IMR-90 (cell line): ENCODE data around the gene RTP5. TPM values are rescaled to one million over a fixed set of nuclear protein-coding genes. Genes with fewer than 3 reads are reported as not detected.

Experiments
- ATAC-seq: fragments of 200-7000 bp; cut with Tn5 transposase; 2 replicates; pipeline ENCODE4 v1.9.1; 2020; ENCODE audit warnings: low read depth, mild to moderate bottlenecking, moderate library complexity
- BruUV-seq: library from RNA; stranded (reverse); fragments of 400-500 nt; replicated peaks from 2 replicates; lab custom pipeline; 2021; lab: Mats Ljungman, UMichigan
- CTCF ChIA-PET: fragments of 300-600 bp; formaldehyde crosslinking; extraction: SDS; loops from one replicate; lab custom pipeline; 2021; ENCODE audit warnings: antibody characterized with exemption; lab: Yijun Ruan, JAX
- POLR2A ChIA-PET: fragments of 300-600 bp; sonication (Branson Sonifier 250); formaldehyde crosslinking; loops from one replicate; lab custom pipeline; 2022; ENCODE audit warnings: antibody characterized with exemption; ENCODE audit not compliant: unreplicated experiment; lab: Charles Lee
- DNase-seq: peaks from one replicate; pipeline ENCODE4 v3.0.0; 2013
- H2AFZ ChIP-seq: replicated peaks from 2 replicates; pipeline ENCODE3; 2013; ENCODE audit warnings: low read length, mild to moderate bottlenecking; ENCODE audit not compliant: poor library complexity
- H2AK5ac ChIP-seq: 2 replicates; pipeline ENCODE4 v1.6.1; 2013; ENCODE audit warnings: low read depth, low read length, inconsistent platforms
- H2AK9ac ChIP-seq: replicated peaks from 2 replicates; pipeline ENCODE3; 2013; ENCODE audit warnings: mild to moderate bottlenecking, low read depth, low read length, moderate library complexity; ENCODE audit not compliant: poor library complexity
- H2BK120ac ChIP-seq: 2 replicates; pipeline ENCODE4 v1.6.1; 2013; ENCODE audit warnings: low read depth, low read length, inconsistent platforms
- H2BK15ac ChIP-seq: 3 replicates; pipeline ENCODE4 v1.6.1; 2013; ENCODE audit warnings: low read depth, low read length, inconsistent platforms
- H2BK20ac ChIP-seq: 2 replicates; pipeline ENCODE4 v1.6.1; 2013; ENCODE audit warnings: low read depth, mild to moderate bottlenecking, inconsistent platforms, low read length, moderate library complexity
- H2BK5ac ChIP-seq: 2 replicates; pipeline ENCODE4 v1.6.1; 2013; ENCODE audit warnings: mild to moderate bottlenecking, low read depth, low read length, inconsistent platforms; ENCODE audit not compliant: poor library complexity, severe bottlenecking
- H3K14ac ChIP-seq: replicated peaks from 2 replicates; pipeline ENCODE4 v1.6.1; 2013; ENCODE audit warnings: low read depth, low read length, inconsistent platforms
- H3K18ac ChIP-seq: 2 replicates; pipeline ENCODE4 v1.6.1; 2013; ENCODE audit warnings: low read depth, low read length, control low read depth
- H3K23ac ChIP-seq: 2 replicates; pipeline ENCODE4 v1.6.1; 2013; ENCODE audit warnings: low read depth, low read length, inconsistent platforms
- H3K27ac ChIP-seq: 2 replicates; pipeline ENCODE4 v1.5.1; 2013; ENCODE audit warnings: mild to moderate bottlenecking, control low read depth, low read length; ENCODE audit not compliant: insufficient read depth
- H3K27me3 ChIP-seq: 2 replicates; pipeline ENCODE4 v1.6.1; 2013; ENCODE audit warnings: low read length; ENCODE audit not compliant: control insufficient read depth, insufficient read depth
- H3K36me3 ChIP-seq: 2 replicates; pipeline ENCODE4 v1.6.1; 2013; ENCODE audit warnings: low read length, mixed read lengths; ENCODE audit not compliant: control insufficient read depth, insufficient read depth
- H3K4ac ChIP-seq: 2 replicates; pipeline ENCODE4 v1.6.1; 2013; ENCODE audit warnings: low read depth, low read length, inconsistent platforms
- H3K4me1 ChIP-seq: 2 replicates; pipeline ENCODE4 v1.6.1; 2013; ENCODE audit warnings: low read length, mixed read lengths; ENCODE audit not compliant: control insufficient read depth, insufficient read depth
- H3K4me2 ChIP-seq: 2 replicates; pipeline ENCODE4 v1.6.1; 2013; ENCODE audit warnings: low read depth, mild to moderate bottlenecking, control low read depth, low read length, moderate library complexity
- H3K4me3 ChIP-seq: 2 replicates; pipeline ENCODE4 v1.5.1; 2013; ENCODE audit warnings: low read depth, mild to moderate bottlenecking, control low read depth, low read length, moderate library complexity; ENCODE audit not compliant: insufficient read depth
- H3K56ac ChIP-seq: 2 replicates; pipeline ENCODE4 v1.6.1; 2013; ENCODE audit warnings: low read length, inconsistent platforms; ENCODE audit not compliant: insufficient read depth; ENCODE audit errors: extremely low read depth
- H3K79me1 ChIP-seq, 2 experiments: 2 replicates each; pipeline ENCODE4 v1.6.1; 2013; ENCODE audit warnings: low read length in 2 of 2, inconsistent platforms in 1 of 2, low read depth in 1 of 2
- H3K9ac ChIP-seq: 2 replicates; pipeline ENCODE4 v1.6.1; 2013; ENCODE audit warnings: low read depth, low read length, control low read depth
- H3K9me1 ChIP-seq: 2 replicates; pipeline ENCODE4 v1.6.1; 2013; ENCODE audit warnings: low read length, inconsistent platforms; ENCODE audit not compliant: insufficient read depth
- H3K9me3 ChIP-seq: 2 replicates; pipeline ENCODE4 v1.6.1; 2013; ENCODE audit warnings: low read length; ENCODE audit not compliant: control insufficient read depth, insufficient read depth
- H4K20me1 ChIP-seq: 2 replicates; pipeline ENCODE4 v1.6.1; 2013; ENCODE audit warnings: low read length, inconsistent platforms; ENCODE audit not compliant: insufficient read depth
- H4K5ac ChIP-seq: 2 replicates; pipeline ENCODE4 v1.6.1; 2013; ENCODE audit warnings: mild to moderate bottlenecking, low read depth, low read length, control low read depth
- H4K8ac ChIP-seq, 2 experiments: 2 replicates each; pipeline ENCODE4 v1.6.1; 2013; ENCODE audit warnings: low read depth in 2 of 2, low read length in 2 of 2, control low read depth in 1 of 2, inconsistent platforms in 1 of 2
- H4K91ac ChIP-seq: 2 replicates; pipeline ENCODE4 v1.6.1; 2013; ENCODE audit warnings: low read depth, low read length, inconsistent platforms; ENCODE audit not compliant: insufficient read depth
- BHLHE40 ChIP-seq: fragments of 150-350 bp; IDR thresholded peaks from 2 replicates; pipeline ENCODE4 v1.6.1; 2016; ENCODE audit warnings: mild to moderate bottlenecking, low read depth, low read length
- CEBPB ChIP-seq: IDR thresholded peaks from 2 replicates; pipeline ENCODE4 v1.6.1; 2012; ENCODE audit warnings: low read depth, low read length, improper control_type of control experiment
- CHD1 ChIP-seq: IDR thresholded peaks from 2 replicates; pipeline ENCODE4 v1.6.1; 2012; ENCODE audit warnings: low read depth, low read length, improper control_type of control experiment
- FOS ChIP-seq: fragments of 150-350 bp; IDR thresholded peaks from 2 replicates; pipeline ENCODE4 v1.6.1; 2016; ENCODE audit warnings: low read depth, low read length
- MAFK ChIP-seq: IDR thresholded peaks from 2 replicates; pipeline ENCODE4 v1.6.1; 2012; ENCODE audit warnings: low read depth, low read length, improper control_type of control experiment
- MAZ ChIP-seq: IDR thresholded peaks from 2 replicates; pipeline ENCODE4 v1.6.1; 2012; ENCODE audit warnings: low read depth, mild to moderate bottlenecking, low read length, improper control_type of control experiment, moderate library complexity, borderline replicate concordance
- MXI1 ChIP-seq: IDR thresholded peaks from 2 replicates; pipeline ENCODE4 v1.6.1; 2012; ENCODE audit warnings: low read depth, mild to moderate bottlenecking, low read length, moderate library complexity, borderline replicate concordance
- NFE2L2 ChIP-seq: fragments of 150-350 bp; IDR thresholded peaks from 2 replicates; pipeline ENCODE4 v1.6.1; 2016; ENCODE audit warnings: low read depth, mild to moderate bottlenecking, low read length
- RAD21 ChIP-seq: IDR thresholded peaks from 2 replicates; pipeline ENCODE4 v1.6.1; 2012; ENCODE audit warnings: low read length, improper control_type of control experiment
- RCOR1 ChIP-seq: IDR thresholded peaks from 2 replicates; pipeline ENCODE4 v1.6.1; 2012; ENCODE audit warnings: mild to moderate bottlenecking, low read length, improper control_type of control experiment; ENCODE audit not compliant: insufficient replicate concordance
- RFX5 ChIP-seq: IDR thresholded peaks from 2 replicates; pipeline ENCODE4 v1.8.0; 2012; ENCODE audit warnings: low read depth, mild to moderate bottlenecking, low read length, moderate library complexity
- SMC3 ChIP-seq: fragments of 150-350 bp; IDR thresholded peaks from 2 replicates; pipeline ENCODE4 v1.6.1; 2016; ENCODE audit warnings: low read depth, mild to moderate bottlenecking, antibody characterized with exemption, low read length, moderate library complexity
- WGBS, 2 experiments: methylation state at CpG; one replicate each; pipeline versions ENCODE4 v1.1.5 to v1.1.7; 2013; ENCODE audit warnings: missing lambda C conversion rate in 2 of 2; ENCODE audit not compliant: insufficient read length in 1 of 2; ENCODE audit errors: extremely low coverage in 2 of 2; 5-methylcytosine and 5-hydroxymethylcytosine counted together
- dilution Hi-C: fragments of 300-500 bp; cut with HindIII; formaldehyde crosslinking; loops from one replicate; pipeline ENCODE4 v1.14.3; 2018; ENCODE audit warnings: low sequenced_read_pairs; ENCODE audit not compliant: unreplicated experiment
- in situ Hi-C: fragments of 300-500 bp; cut with MboI; formaldehyde crosslinking; loops from 3 replicates; pipeline ENCODE4 v1.14.3; 2019; ENCODE audit warnings: low sequenced_read_pairs, inconsistent platforms, mixed read lengths
- intact Hi-C: fragments of 100-400 bp; cut with micrococcal nuclease; formaldehyde crosslinking; loops from 2 replicates; pipeline ENCODE4 v1.10.0; 2022
- polyA plus RNA-seq, 3 experiments: library from polyadenylated mRNA; depleted of rRNA; stranded (reverse); fragments of >200 nt; gene quantifications; 2 replicates each; pipeline ENCODE4 v1.2.3, GENCODE V29; 2012; ENCODE audit warnings: low replicate concordance in 1 of 3
- total RNA-seq: library from RNA; depleted of rRNA; stranded (reverse); fragments of >200 nt; gene quantifications from 2 replicates; pipeline ENCODE4 v1.2.3, GENCODE V29; 2012
- TF ChIP-seq, protein P1 (sequence below): fragments of 150-350 bp; IDR thresholded peaks from 2 replicates; pipeline ENCODE4 v1.6.1; 2016; ENCODE audit warnings: low read depth, mild to moderate bottlenecking, low read length, moderate library complexity, borderline replicate concordance
- TF ChIP-seq, protein P2 (sequence below): fragments of 150-350 bp; IDR thresholded peaks from 2 replicates; pipeline ENCODE4 v1.6.1; 2017; ENCODE audit warnings: mild to moderate bottlenecking, antibody characterized with exemption, low read length, low read depth
- TF ChIP-seq, protein P3 (sequence below): conservative IDR thresholded peaks from 2 replicates; pipeline ENCODE4 v1.5.1; 2012; ENCODE audit warnings: mild to moderate bottlenecking, low read depth, low read length, improper control_type of control experiment

Gene RTP5
- total and polyA plus RNA-seq, 2 of the 4 experiments (the other 2 are of a cell fraction) = not detected

DNA sequence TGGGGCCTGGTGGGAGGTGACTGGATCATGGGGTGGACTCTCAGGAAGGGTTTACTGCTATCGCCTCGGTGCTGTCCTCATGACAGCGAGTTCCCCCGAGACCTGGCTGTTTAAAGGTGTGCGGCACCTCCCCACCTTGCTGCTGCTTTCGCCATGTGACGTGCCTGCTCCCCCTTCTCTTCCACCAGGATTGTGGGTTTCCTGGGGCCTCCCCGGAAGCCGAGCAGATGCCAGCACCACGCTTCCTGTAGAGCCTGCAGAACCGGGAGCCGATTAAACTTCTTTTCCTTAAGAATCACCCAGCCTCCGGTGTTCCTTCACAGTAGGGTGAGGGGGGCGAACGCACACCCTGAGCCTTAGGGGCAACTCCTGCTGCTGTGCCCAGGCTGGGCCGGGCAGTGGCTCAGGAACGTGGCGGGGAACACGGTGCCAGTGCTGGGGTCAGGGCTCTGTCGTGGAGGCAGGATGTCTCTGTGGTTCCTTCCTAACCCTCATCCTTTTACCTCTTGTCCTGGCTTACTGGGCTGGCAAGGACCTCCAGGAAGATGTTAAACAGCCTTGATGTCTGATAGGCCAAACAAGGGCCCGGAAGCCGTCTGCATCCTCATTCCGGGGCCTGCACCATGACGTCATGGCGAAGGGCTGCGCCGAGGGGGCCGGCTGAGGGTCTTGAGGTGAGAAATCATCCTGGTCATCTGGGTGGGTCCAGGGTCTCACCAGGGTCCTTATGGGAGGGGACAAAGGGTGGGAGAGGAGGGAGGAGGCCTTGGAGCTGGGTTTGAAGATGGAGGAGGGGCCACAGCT is 47.9 kb upstream of the RTP5 start:
- Histone ChIP-seq H3K4me2 (no peak overlapping the region), H3K9me1 (no peaks in the 10 kb centered on the region), H4K8ac (no peak overlapping the region), H2BK20ac (no peak overlapping the region), H2AK5ac (no peak overlapping the region), H3K27me3 (peaks cover 11% of the 10 kb centered on the region; the same call in 1 of the 2 replicates), H3K56ac (no peak overlapping the region), H3K18ac (no peak overlapping the region), H2AK9ac (no peak overlapping the region), H4K5ac (no peak overlapping the region), H3K14ac (no peak overlapping the region), H2BK120ac (no peak overlapping the region), H3K9ac (no peak overlapping the region), H4K91ac (no peak overlapping the region), H3K4ac (no peak overlapping the region), H3K9me3 (peaks cover 4% of the 10 kb centered on the region), H3K4me3 (no peak overlapping the region), H3K36me3 (no peaks in the 10 kb centered on the region), H2AFZ (no peak overlapping the region), H3K79me1 (no peaks in the 10 kb centered on the region), H3K23ac (no peak overlapping the region), H2BK15ac (no peak overlapping the region), H2BK5ac (no peak overlapping the region), H4K20me1 (no peaks in the 10 kb centered on the region), H3K27ac (no peak overlapping the region), H3K4me1 (no peaks in the 10 kb centered on the region)
- WGBS, 2 experiments = 100% methylated on average over 1 of the region's 28 CpGs; no CpG with 5 or more reads in 1 of the 2 experiments
- no TSS peak for BruUV-seq
- ATAC-seq (no peak), DNase-seq (no peak)
- intact Hi-C loops (no loop called here), in situ Hi-C loops (no loop called here), dilution Hi-C loops (no loop called here)
- ChIA-PET CTCF (no interaction called here), POLR2A (no interaction called here)
- TF ChIP-seq MXI1 (no peak), MAFK (no peak), NFE2L2 (no peak), MAZ (no peak), SMC3 (no peak), BHLHE40 (no peak), CEBPB (no peak), RFX5 (no peak), RCOR1 (no peak), RAD21 (no peak), FOS (no peak), CHD1 (no peak)
- TF ChIP-seq, protein P1, sequence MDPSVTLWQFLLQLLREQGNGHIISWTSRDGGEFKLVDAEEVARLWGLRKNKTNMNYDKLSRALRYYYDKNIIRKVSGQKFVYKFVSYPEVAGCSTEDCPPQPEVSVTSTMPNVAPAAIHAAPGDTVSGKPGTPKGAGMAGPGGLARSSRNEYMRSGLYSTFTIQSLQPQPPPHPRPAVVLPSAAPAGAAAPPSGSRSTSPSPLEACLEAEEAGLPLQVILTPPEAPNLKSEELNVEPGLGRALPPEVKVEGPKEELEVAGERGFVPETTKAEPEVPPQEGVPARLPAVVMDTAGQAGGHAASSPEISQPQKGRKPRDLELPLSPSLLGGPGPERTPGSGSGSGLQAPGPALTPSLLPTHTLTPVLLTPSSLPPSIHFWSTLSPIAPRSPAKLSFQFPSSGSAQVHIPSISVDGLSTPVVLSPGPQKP = no peak
- TF ChIP-seq, protein P2, sequence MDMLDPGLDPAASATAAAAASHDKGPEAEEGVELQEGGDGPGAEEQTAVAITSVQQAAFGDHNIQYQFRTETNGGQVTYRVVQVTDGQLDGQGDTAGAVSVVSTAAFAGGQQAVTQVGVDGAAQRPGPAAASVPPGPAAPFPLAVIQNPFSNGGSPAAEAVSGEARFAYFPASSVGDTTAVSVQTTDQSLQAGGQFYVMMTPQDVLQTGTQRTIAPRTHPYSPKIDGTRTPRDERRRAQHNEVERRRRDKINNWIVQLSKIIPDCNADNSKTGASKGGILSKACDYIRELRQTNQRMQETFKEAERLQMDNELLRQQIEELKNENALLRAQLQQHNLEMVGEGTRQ = no peak
- TF ChIP-seq, protein P3, sequence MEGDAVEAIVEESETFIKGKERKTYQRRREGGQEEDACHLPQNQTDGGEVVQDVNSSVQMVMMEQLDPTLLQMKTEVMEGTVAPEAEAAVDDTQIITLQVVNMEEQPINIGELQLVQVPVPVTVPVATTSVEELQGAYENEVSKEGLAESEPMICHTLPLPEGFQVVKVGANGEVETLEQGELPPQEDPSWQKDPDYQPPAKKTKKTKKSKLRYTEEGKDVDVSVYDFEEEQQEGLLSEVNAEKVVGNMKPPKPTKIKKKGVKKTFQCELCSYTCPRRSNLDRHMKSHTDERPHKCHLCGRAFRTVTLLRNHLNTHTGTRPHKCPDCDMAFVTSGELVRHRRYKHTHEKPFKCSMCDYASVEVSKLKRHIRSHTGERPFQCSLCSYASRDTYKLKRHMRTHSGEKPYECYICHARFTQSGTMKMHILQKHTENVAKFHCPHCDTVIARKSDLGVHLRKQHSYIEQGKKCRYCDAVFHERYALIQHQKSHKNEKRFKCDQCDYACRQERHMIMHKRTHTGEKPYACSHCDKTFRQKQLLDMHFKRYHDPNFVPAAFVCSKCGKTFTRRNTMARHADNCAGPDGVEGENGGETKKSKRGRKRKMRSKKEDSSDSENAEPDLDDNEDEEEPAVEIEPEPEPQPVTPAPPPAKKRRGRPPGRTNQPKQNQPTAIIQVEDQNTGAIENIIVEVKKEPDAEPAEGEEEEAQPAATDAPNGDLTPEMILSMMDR = no peak
